OCI-LY7 (cell line): ENCODE measurements around the gene HERC3. TPM values are rescaled to one million over a fixed set of nuclear protein-coding genes. Genes with fewer than 3 reads are reported as not detected.

Experiments
- BruUV-seq: library from RNA; stranded (reverse); fragments of 400-500 nt; replicated peaks from 2 replicates; lab custom pipeline; 2021; lab: Mats Ljungman, UMichigan
- CTCF ChIA-PET: fragments of 300-600 bp; sonication (Branson Sonifier 250); formaldehyde crosslinking; loops from one replicate; lab custom pipeline; 2022; ENCODE audit warnings: antibody characterized with exemption; ENCODE audit not compliant: unreplicated experiment; lab: Charles Lee
- POLR2A ChIA-PET: fragments of 300-600 bp; sonication (Branson Sonifier 250); formaldehyde crosslinking; loops from one replicate; lab custom pipeline; 2022; ENCODE audit warnings: antibody characterized with exemption; lab: Charles Lee
- DNase-seq: peaks from one replicate; pipeline ENCODE4 v3.0.0-alpha.2; 2015; ENCODE audit warnings: low spot score
- H2AFZ ChIP-seq: fragments of 200-600 bp; sonication (generic), shearing (Covaris generic); 2 replicates; pipeline ENCODE4 v1.6.1; 2014; ENCODE audit warnings: mild to moderate bottlenecking, antibody characterized with exemption, low read length, moderate library complexity
- H3K27ac ChIP-seq: fragments of 200-600 bp; sonication (generic); 2 replicates; pipeline ENCODE4 v1.5.1; 2014; ENCODE audit warnings: mixed run types, low read depth, mild to moderate bottlenecking, moderate library complexity, low read length, inconsistent platforms; ENCODE audit not compliant: poor library complexity, severe bottlenecking
- H3K36me3 ChIP-seq: fragments of 200-600 bp; sonication (generic); 2 replicates; pipeline ENCODE4 v1.6.1; 2014; ENCODE audit warnings: mild to moderate bottlenecking, antibody characterized with exemption, low read length, moderate library complexity, mixed read lengths; ENCODE audit not compliant: insufficient read depth
- H3K4me1 ChIP-seq: fragments of 200-600 bp; sonication (generic); 2 replicates; pipeline ENCODE4 v1.5.1; 2014; ENCODE audit warnings: mild to moderate bottlenecking, low read length; ENCODE audit not compliant: insufficient read depth, poor library complexity, severe bottlenecking
- H3K4me2 ChIP-seq: fragments of 200-600 bp; sonication (generic); 2 replicates; pipeline ENCODE4 v1.6.1; 2014; ENCODE audit warnings: mild to moderate bottlenecking, low read length
- H3K4me3 ChIP-seq: fragments of 200-600 bp; sonication (generic); 2 replicates; pipeline ENCODE4 v1.5.1; 2014; ENCODE audit warnings: mild to moderate bottlenecking, low read depth, low read length; ENCODE audit not compliant: poor library complexity, severe bottlenecking
- H3K79me2 ChIP-seq: fragments of 200-600 bp; sonication (generic); 2 replicates; pipeline ENCODE4 v1.6.1; 2016; ENCODE audit warnings: low read depth, mild to moderate bottlenecking, low read length, moderate library complexity, mixed read lengths; ENCODE audit not compliant: insufficient read depth
- H3K9me2 ChIP-seq: fragments of 200-600 bp; sonication (generic); 2 replicates; pipeline ENCODE4 v1.6.1; 2016; ENCODE audit warnings: mild to moderate bottlenecking, low read length, mixed read lengths; ENCODE audit not compliant: insufficient read depth
- H3K9me3 ChIP-seq: fragments of 200-600 bp; sonication (generic); 2 replicates; pipeline ENCODE4 v1.6.1; 2014; ENCODE audit warnings: mild to moderate bottlenecking, mixed run types, low read length, mixed read lengths
- H4K20me1 ChIP-seq: fragments of 200-600 bp; sonication (generic); 2 replicates; pipeline ENCODE4 v1.6.1; 2014; ENCODE audit warnings: mild to moderate bottlenecking, antibody characterized with exemption, low read length, moderate library complexity, mixed read lengths; ENCODE audit not compliant: insufficient read depth
- EZH2phosphoT487 ChIP-seq: fragments of 200-600 bp; sonication (generic); IDR thresholded peaks from 2 replicates; pipeline ENCODE4 v1.6.1; 2018; ENCODE audit warnings: low read depth, borderline replicate concordance, mild to moderate bottlenecking, mixed run types, antibody characterized with exemption, low read length, moderate library complexity, mixed read lengths
- intact Hi-C: fragments of 100-400 bp; cut with micrococcal nuclease; formaldehyde crosslinking; loops from one replicate; pipeline ENCODE4 v1.10.0; 2022; ENCODE audit not compliant: unreplicated experiment
- total RNA-seq, 2 experiments: library from RNA; depleted of rRNA in 1 of 2; stranded (reverse); fragments of >200 nt in 1 of 2; shearing (Covaris generic) in 1 of 2; gene quantifications; 2 replicates each; pipeline ENCODE4 v1.2.3, GENCODE V29; 2014 to 2022
- TF ChIP-seq, protein P1 (sequence below): fragments of 200-600 bp; sonication (generic); conservative IDR thresholded peaks from 2 replicates; pipeline ENCODE4 v1.5.1; 2014; ENCODE audit warnings: mild to moderate bottlenecking, antibody characterized with exemption, low read length, moderate library complexity, mixed read lengths

The HERC3 gene
- total RNA-seq, 2 experiments from 2014 or later: 9.2 to 22.9 TPM

GRCh38 chr4:88729146-88729760 is 137.0 kb downstream of the HERC3 start:
- TF ChIP-seq, protein P1, sequence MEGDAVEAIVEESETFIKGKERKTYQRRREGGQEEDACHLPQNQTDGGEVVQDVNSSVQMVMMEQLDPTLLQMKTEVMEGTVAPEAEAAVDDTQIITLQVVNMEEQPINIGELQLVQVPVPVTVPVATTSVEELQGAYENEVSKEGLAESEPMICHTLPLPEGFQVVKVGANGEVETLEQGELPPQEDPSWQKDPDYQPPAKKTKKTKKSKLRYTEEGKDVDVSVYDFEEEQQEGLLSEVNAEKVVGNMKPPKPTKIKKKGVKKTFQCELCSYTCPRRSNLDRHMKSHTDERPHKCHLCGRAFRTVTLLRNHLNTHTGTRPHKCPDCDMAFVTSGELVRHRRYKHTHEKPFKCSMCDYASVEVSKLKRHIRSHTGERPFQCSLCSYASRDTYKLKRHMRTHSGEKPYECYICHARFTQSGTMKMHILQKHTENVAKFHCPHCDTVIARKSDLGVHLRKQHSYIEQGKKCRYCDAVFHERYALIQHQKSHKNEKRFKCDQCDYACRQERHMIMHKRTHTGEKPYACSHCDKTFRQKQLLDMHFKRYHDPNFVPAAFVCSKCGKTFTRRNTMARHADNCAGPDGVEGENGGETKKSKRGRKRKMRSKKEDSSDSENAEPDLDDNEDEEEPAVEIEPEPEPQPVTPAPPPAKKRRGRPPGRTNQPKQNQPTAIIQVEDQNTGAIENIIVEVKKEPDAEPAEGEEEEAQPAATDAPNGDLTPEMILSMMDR: no peak
- TF ChIP-seq EZH2phosphoT487: no peak
- Histone ChIP-seq H3K4me2 (no peak overlapping the region), H3K9me2 (no peaks in the 10 kb centered on the region), H4K20me1 (no peaks in the 10 kb centered on the region), H3K9me3 (no peaks in the 10 kb centered on the region), H3K4me1 (no peaks in the 10 kb centered on the region), H2AFZ (no peak overlapping the region), H3K79me2 (no peaks in the 10 kb centered on the region), H3K27ac (no peak overlapping the region), H3K36me3 (no peaks in the 10 kb centered on the region), H3K4me3 (no peak overlapping the region)
- ChIA-PET POLR2A (interaction anchor here (0.7 kb wide), 2 partner anchors 617 to 756 kb away, joined by 4 to 6 read pairs; no protein-coding TSS in a partner anchor), CTCF (interaction anchor here (1.5 kb wide), 1 partner anchor 56 kb away, joined by 3 read pairs; no protein-coding TSS in a partner anchor)
- no peak for DNase-seq
- BruUV-seq: no TSS peak
- intact Hi-C loops: no loop called here

DNA sequence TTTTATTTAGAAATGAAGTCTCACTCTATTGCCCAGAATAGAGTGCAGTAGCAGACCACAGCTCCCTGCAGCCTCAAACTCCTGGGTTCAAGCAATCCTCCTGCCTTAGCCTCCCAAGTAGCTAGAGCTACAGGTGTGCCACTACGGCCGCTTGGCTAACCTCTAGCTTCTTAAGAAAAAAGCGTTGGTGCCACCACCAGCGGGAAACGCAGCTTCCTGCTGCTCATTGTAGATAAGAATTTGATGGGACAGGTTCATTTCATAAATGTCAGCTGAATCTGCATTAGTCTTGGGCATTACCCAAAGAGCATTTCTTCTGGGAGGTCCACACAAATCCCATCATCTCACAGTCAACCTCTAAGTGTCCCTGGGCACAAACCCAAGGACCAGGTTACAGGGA is 138.5 kb downstream of the HERC3 start:
- no peak for DNase-seq
- Histone ChIP-seq H3K79me2 (no peaks in the 10 kb centered on the region), H3K36me3 (no peaks in the 10 kb centered on the region), H3K9me2 (no peaks in the 10 kb centered on the region), H3K9me3 (no peaks in the 10 kb centered on the region), H4K20me1 (no peaks in the 10 kb centered on the region), H3K4me2 (no peak overlapping the region), H3K4me3 (no peak overlapping the region), H2AFZ (no peak overlapping the region), H3K27ac (no peak overlapping the region), H3K4me1 (no peaks in the 10 kb centered on the region)
- intact Hi-C loops: no loop called here
- CTCF ChIA-PET: no interaction called here
- TF ChIP-seq EZH2phosphoT487: no peak
- TF ChIP-seq, protein P1: no peak
- POLR2A ChIA-PET: interaction anchor here (0.6 kb wide), 1 partner anchor 293 kb away, joined by 5 read pairs; no protein-coding TSS in a partner anchor
- no TSS peak for BruUV-seq

DNA sequence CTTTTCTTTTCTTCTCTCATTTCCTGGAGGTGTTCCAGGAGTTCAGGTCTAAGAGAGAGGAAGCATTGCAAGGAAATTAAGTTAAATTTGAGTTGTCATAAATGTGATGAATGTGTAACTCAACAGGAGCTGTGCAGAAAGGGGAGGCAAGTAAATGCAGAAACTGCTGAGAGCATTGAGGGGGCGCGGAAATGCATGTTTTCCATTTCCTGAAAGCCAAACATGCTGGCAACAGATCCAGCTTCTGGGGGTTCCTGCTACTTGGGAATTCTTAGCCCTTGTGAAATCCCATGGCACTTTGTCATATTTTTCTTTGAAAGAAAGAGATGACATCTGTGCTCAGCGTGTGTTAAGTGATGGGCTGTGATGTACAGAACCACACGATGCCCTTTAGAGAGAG is 139.1 kb downstream of the HERC3 start:
- CTCF ChIA-PET: no interaction called here
- BruUV-seq: no TSS peak

More for the DNA sequence above, 139.1 kb downstream of the HERC3 start:
- no peaks in the 10 kb centered on the region for H3K79me2 ChIP-seq
- TF ChIP-seq, protein P1: no peak
- TF ChIP-seq EZH2phosphoT487: no peak
- intact Hi-C loops: no loop called here
- no peaks in the 10 kb centered on the region for H3K4me1 ChIP-seq
- no peak overlapping the region for H3K27ac ChIP-seq
- no peak overlapping the region for H2AFZ ChIP-seq
- H3K9me2 ChIP-seq: no peaks in the 10 kb centered on the region
- no peak for DNase-seq
- no peak overlapping the region for H3K4me3 ChIP-seq
- H3K4me2 ChIP-seq: no peak overlapping the region
- H4K20me1 ChIP-seq: no peaks in the 10 kb centered on the region
- POLR2A ChIA-PET: interaction anchor here (0.5 kb wide), 1 partner anchor 83 kb away, joined by 3 read pairs; no protein-coding TSS in a partner anchor
- no peaks in the 10 kb centered on the region for H3K36me3 ChIP-seq
- no peaks in the 10 kb centered on the region for H3K9me3 ChIP-seq
